ENCODE data around the gene ZNF394. TPM values are rescaled to one million over a fixed set of nuclear protein-coding genes. Genes with fewer than 3 reads are reported as not detected.

Gene ZNF394
- total and polyA plus RNA-seq, 2 donors (not counting 1 experiment from before 2014, with no cell fraction given) = 50.5 to 80.7 TPM

DNA sequence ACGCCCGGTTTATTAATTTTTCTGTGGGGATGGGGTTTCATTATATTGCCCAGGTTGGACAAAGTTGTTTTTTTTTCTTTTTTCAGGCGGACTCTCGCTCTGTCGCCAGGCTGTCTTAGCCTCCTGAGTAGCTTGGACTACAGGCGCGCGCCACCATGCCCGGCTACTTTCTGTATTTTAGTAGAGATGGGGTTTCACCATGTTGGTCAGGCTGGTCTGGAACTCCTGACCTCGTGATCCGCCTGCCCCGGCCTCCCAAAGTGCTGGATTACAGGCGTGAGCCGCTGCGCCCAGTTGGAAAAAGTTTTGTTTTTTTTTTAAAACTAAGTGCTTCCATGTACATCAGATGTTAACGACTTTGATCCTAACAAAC is 542 bp upstream of the ZNF394 start:
- no peak for DNase-seq
- intact Hi-C loops (cut with micrococcal nuclease) = loop anchor here (1.0 to 10.0 kb wide), 6 partner anchors 28 to 584 kb away; partner anchors contain the start of genes BUD31, COPS6, FAM200A and PDAP1
- peak overlapping the region; percentile 83 to 100 (median 91) for H3K4me3 ChIP-seq (ENCODE audit: control extremely low read depth in 1 of 5, extremely low read depth in 1 of 5, insufficient read depth in 1 of 5, low read depth in 2 of 5, low read length in 4 of 5)
- ChIA-PET CTCF (interaction anchor here (1.1 kb wide), 1 partner anchor 34 kb away, joined by 3 read pairs; no protein-coding TSS in a partner anchor), POLR2A (interaction anchor here (0.7 to 1.9 kb wide), 5 partner anchors 27 to 125 kb away, joined by 3 to 9 read pairs (median 4); partner anchors contain the start of genes BUD31, FAM200A, PDAP1 and ZNF655)
- H3K4me1 ChIP-seq (ENCODE audit: control insufficient read depth in 2 of 2, insufficient read depth in 2 of 2, low read length in 2 of 2) = peaks cover 25 to 31% of the 10 kb centered on the region in 2 donors
- H3K36me3 ChIP-seq (replicated peaks in 1 of 2; ENCODE audit: control extremely low read depth in 1 of 2, control insufficient read depth in 1 of 2, extremely low read depth in 1 of 2, insufficient read depth in 2 of 2, low read length in 1 of 2) = peaks cover 0 to 17% of the 10 kb centered on the region in 2 experiments
- H3K27me3 ChIP-seq (replicated peaks in 1 of 4; ENCODE audit: control extremely low read depth in 1 of 4, control insufficient read depth in 3 of 4, insufficient read depth in 4 of 4, low read length in 3 of 4) = no peaks in the 10 kb centered on the region
- H4K20me1 ChIP-seq (ENCODE audit: control insufficient read depth, insufficient read depth, low read length, poor library complexity, severe bottlenecking) = peaks cover 35% of the 10 kb centered on the region
- H3K4me1 Mint-ChIP-seq = peaks cover 40% of the 10 kb centered on the region
- TF ChIP-seq, protein P1, sequence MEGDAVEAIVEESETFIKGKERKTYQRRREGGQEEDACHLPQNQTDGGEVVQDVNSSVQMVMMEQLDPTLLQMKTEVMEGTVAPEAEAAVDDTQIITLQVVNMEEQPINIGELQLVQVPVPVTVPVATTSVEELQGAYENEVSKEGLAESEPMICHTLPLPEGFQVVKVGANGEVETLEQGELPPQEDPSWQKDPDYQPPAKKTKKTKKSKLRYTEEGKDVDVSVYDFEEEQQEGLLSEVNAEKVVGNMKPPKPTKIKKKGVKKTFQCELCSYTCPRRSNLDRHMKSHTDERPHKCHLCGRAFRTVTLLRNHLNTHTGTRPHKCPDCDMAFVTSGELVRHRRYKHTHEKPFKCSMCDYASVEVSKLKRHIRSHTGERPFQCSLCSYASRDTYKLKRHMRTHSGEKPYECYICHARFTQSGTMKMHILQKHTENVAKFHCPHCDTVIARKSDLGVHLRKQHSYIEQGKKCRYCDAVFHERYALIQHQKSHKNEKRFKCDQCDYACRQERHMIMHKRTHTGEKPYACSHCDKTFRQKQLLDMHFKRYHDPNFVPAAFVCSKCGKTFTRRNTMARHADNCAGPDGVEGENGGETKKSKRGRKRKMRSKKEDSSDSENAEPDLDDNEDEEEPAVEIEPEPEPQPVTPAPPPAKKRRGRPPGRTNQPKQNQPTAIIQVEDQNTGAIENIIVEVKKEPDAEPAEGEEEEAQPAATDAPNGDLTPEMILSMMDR (IDR thresholded peaks at IDR 0.05) = no peak
- no peak for TF ChIP-seq EZH2 (IDR thresholded peaks at IDR 0.05; ENCODE audit: borderline replicate concordance, insufficient read depth, low read depth, low read length, poor library complexity, severe bottlenecking)
- peak overlapping the region; percentile 98 for H3K27ac Mint-ChIP-seq
- H3K27me3 Mint-ChIP-seq = no peaks in the 10 kb centered on the region
- no peaks in the 10 kb centered on the region for H3K9me3 Mint-ChIP-seq (ENCODE audit: insufficient read depth)
- no peak for ATAC-seq (ENCODE audit: low read depth)
- H3K4me2 ChIP-seq (replicated peaks; ENCODE audit: low read depth, low read length, poor library complexity, severe bottlenecking) = peak overlapping the region; percentile 86
- WGBS (ENCODE audit: insufficient coverage) = 67% methylated on average over 10 of the region's 16 CpGs
- H3K27ac ChIP-seq (ENCODE audit: low read length in 2 of 2) = peak overlapping the region; percentile 97 to 99
- H3K79me2 ChIP-seq (ENCODE audit: control insufficient read depth, insufficient read depth, low read length) = peaks cover 61% of the 10 kb centered on the region
- peak overlapping the region; percentile 87 for H2AFZ ChIP-seq (ENCODE audit: insufficient read depth, low read depth, low read length, poor library complexity, severe bottlenecking)
- H3K9ac ChIP-seq (ENCODE audit: low read length) = peak overlapping the region; percentile 96
- no peaks in the 10 kb centered on the region for H3K9me3 ChIP-seq (ENCODE audit: control extremely low read depth in 1 of 3, control insufficient read depth in 2 of 3, insufficient read depth in 1 of 3, low read length in 2 of 3)
- peak overlapping the region; percentile 92 for H3K4me3 Mint-ChIP-seq

DNA sequence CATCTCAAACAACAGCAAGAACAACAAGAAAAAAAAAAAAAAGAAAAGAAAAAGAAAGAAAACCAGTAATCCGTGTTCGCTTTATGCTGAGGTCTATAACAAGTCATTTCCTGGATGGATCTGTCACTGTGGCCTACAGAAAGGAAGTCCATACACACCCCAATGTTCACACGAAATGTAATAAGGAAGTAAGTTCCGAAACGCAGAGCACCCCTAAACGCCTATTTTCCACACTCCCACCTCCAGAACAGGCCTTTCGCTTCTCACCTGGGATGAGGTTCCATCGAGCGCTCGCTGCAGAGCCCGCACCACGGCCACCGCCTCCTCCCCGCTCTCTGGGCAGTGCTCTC is 735 bp downstream of the ZNF394 start:
- Mint-ChIP-seq H3K4me3 (peak overlapping the region; percentile 92), H3K9me3 (ENCODE audit: insufficient read depth) (no peaks in the 10 kb centered on the region), H3K4me1 (peaks cover 36% of the 10 kb centered on the region), H3K27ac (peak overlapping the region; percentile 98), H3K27me3 (no peaks in the 10 kb centered on the region)
- H2AFZ ChIP-seq (ENCODE audit: insufficient read depth, low read depth, low read length, poor library complexity, severe bottlenecking) = peak overlapping the region; percentile 87
- intact Hi-C loops (cut with micrococcal nuclease) = no loop called here
- peak overlapping the region; percentile 86 for H3K4me2 ChIP-seq (replicated peaks; ENCODE audit: low read depth, low read length, poor library complexity, severe bottlenecking)
- H3K4me3 ChIP-seq (ENCODE audit: control extremely low read depth in 1 of 5, extremely low read depth in 1 of 5, insufficient read depth in 1 of 5, low read depth in 2 of 5, low read length in 4 of 5) = peak overlapping the region; percentile 83 to 100 (median 91)
- POLR2A ChIA-PET = interaction anchor here (0.9 to 1.9 kb wide), 4 partner anchors 26 to 120 kb away, joined by 3 to 9 read pairs (median 6); partner anchors contain the start of genes BUD31, PDAP1 and ZNF655
- peaks cover 36% of the 10 kb centered on the region for H4K20me1 ChIP-seq (ENCODE audit: control insufficient read depth, insufficient read depth, low read length, poor library complexity, severe bottlenecking)
- H3K79me2 ChIP-seq (ENCODE audit: control insufficient read depth, insufficient read depth, low read length) = peaks cover 64% of the 10 kb centered on the region
- no peak for ATAC-seq (ENCODE audit: low read depth)
- 1% methylated on average over 12 of the region's 14 CpGs for WGBS (ENCODE audit: insufficient coverage)
- TF ChIP-seq, protein P1 (IDR thresholded peaks at IDR 0.05) = no peak
- no peak for TF ChIP-seq EZH2 (IDR thresholded peaks at IDR 0.05; ENCODE audit: borderline replicate concordance, insufficient read depth, low read depth, low read length, poor library complexity, severe bottlenecking)
- H3K9ac ChIP-seq (ENCODE audit: low read length) = peak overlapping the region; percentile 96
- H3K9me3 ChIP-seq (ENCODE audit: control extremely low read depth in 1 of 3, control insufficient read depth in 2 of 3, insufficient read depth in 1 of 3, low read length in 2 of 3) = peaks cover 0 to 13% (median 2%) of the 10 kb centered on the region in 3 donors
- CTCF ChIA-PET = interaction anchor here (0.7 to 1.2 kb wide), 3 partner anchors 28 to 91 kb away, joined by 3 to 4 read pairs (median 3); partner anchors contain the start of genes BUD31, PDAP1 and ZNF655
- peak overlapping the region; percentile 97 to 99 for H3K27ac ChIP-seq (ENCODE audit: low read length in 2 of 2)
- H3K27me3 ChIP-seq (replicated peaks in 1 of 4; ENCODE audit: control extremely low read depth in 1 of 4, control insufficient read depth in 3 of 4, insufficient read depth in 4 of 4, low read length in 3 of 4) = no peaks in the 10 kb centered on the region
- peaks cover 0 to 28% of the 10 kb centered on the region in 2 experiments for H3K36me3 ChIP-seq (replicated peaks in 1 of 2; ENCODE audit: control extremely low read depth in 1 of 2, control insufficient read depth in 1 of 2, extremely low read depth in 1 of 2, insufficient read depth in 2 of 2, low read length in 1 of 2)
- peaks cover 22 to 31% of the 10 kb centered on the region in 2 donors for H3K4me1 ChIP-seq (ENCODE audit: control insufficient read depth in 2 of 2, insufficient read depth in 2 of 2, low read length in 2 of 2)
- DNase-seq = peak; percentile 67
